Right lobe of liver (tissue), 4 donors: ENCODE data around the gene ARFGEF3.

Source experiments
- POLR2A ChIP-seq: fragments of 450-650 bp; IDR thresholded peaks from one replicate; pipeline ENCODE4 v1.6.1; 2017; ENCODE audit warnings: antibody characterized with exemption, mild to moderate bottlenecking
- TF ChIP-seq, protein P1 (sequence below), 4 donors: fragments of 200-600 bp in 3 of 4; fragments of 450-650 bp in 1 of 4; IDR thresholded peaks; one replicate each; pipeline versions ENCODE4 v1.5.1 to v1.8.0; 2016 to 2022; ENCODE audit warnings: antibody characterized with exemption in 4 of 4, mild to moderate bottlenecking in 2 of 4
- donor health status: DM: no; HTN: no; CAD: no.
- donor health status: DM: no; HTN: no; CAD: no.
- donor health status: DM: no; HTN: yes; CAD: no.

DNA sequence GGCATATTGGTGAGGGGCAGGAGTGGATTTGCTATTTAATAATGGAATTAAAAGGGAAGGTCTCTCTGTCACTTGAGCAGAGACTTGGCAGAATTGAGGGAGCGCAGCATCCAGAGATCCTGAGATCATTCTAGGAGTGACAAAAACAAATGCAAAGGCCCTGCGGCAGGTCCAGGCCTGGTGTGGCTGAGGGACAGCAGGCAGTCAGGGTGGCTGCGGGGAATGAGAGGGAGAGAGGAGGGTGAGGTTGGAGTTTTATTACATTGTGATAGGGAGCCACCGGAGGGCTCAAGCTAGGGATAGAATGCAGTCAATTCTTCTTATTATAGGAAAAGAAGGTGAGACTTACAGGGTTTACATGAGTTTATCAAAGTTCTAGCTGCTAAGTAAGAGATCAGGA, 116.1 kb downstream of the ARFGEF3 start:
- TF ChIP-seq, protein P1, sequence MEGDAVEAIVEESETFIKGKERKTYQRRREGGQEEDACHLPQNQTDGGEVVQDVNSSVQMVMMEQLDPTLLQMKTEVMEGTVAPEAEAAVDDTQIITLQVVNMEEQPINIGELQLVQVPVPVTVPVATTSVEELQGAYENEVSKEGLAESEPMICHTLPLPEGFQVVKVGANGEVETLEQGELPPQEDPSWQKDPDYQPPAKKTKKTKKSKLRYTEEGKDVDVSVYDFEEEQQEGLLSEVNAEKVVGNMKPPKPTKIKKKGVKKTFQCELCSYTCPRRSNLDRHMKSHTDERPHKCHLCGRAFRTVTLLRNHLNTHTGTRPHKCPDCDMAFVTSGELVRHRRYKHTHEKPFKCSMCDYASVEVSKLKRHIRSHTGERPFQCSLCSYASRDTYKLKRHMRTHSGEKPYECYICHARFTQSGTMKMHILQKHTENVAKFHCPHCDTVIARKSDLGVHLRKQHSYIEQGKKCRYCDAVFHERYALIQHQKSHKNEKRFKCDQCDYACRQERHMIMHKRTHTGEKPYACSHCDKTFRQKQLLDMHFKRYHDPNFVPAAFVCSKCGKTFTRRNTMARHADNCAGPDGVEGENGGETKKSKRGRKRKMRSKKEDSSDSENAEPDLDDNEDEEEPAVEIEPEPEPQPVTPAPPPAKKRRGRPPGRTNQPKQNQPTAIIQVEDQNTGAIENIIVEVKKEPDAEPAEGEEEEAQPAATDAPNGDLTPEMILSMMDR (IDR thresholded peaks at IDR 0.05): no peak
- TF ChIP-seq POLR2A: no peak
